Psoas muscle (tissue), 8 donors: Measurements from ENCODE around the gene MRPL1. TPM values are rescaled to one million over a fixed set of nuclear protein-coding genes. Genes with fewer than 3 reads are reported as not detected.

Experiments used
- ATAC-seq, 4 donors: fragments of 200-7000 bp; cut with Tn5 transposase; one replicate each; pipeline ENCODE4 v1.9.1; 2020; ENCODE audit warnings: moderate library complexity in 3 of 4, mild to moderate bottlenecking in 2 of 4
- DNase-seq, 2 donors: peaks; one replicate each; pipeline ENCODE4 v3.0.0-alpha.2; 2020
- H3K27ac ChIP-seq: fragments of 200-600 bp; one replicate; pipeline ENCODE4 v1.8.0; 2022
- H3K27me3 ChIP-seq, 3 donors: fragments of 200-600 bp in 1 of 3; one replicate each; pipeline versions ENCODE4 v1.6.1 to v1.8.0; 2013 to 2022; ENCODE audit warnings: low read length in 2 of 3, mild to moderate bottlenecking in 2 of 3, moderate library complexity in 1 of 3; ENCODE audit not compliant: insufficient read depth in 3 of 3
- H3K36me3 ChIP-seq, 2 donors: fragments of 200-600 bp in 1 of 2; one replicate each; pipeline versions ENCODE4 v1.6.1 to v1.8.0; 2013 to 2022; ENCODE audit warnings: low read depth in 1 of 2, mild to moderate bottlenecking in 1 of 2, moderate library complexity in 1 of 2; ENCODE audit not compliant: insufficient read depth in 1 of 2
- H3K4me1 ChIP-seq: fragments of 200-600 bp; one replicate; pipeline ENCODE4 v1.8.0; 2022
- H3K4me3 ChIP-seq: fragments of 200-600 bp; one replicate; pipeline ENCODE4 v1.8.0; 2022; ENCODE audit warnings: mild to moderate bottlenecking
- H3K9me3 ChIP-seq: fragments of 200-600 bp; one replicate; pipeline ENCODE4 v1.8.0; 2022
- WGBS, 3 donors: extraction: QIAGEN DNeasy Blood & Tissue Kit; methylation state at CpG; one replicate each; pipeline versions ENCODE4 v1.1.6 to v1.1.7; 2013; 5-methylcytosine and 5-hydroxymethylcytosine counted together
- intact Hi-C, 2 donors: fragments of 100-400 bp; cut with DNase I; formaldehyde crosslinking; loops; one replicate each; pipeline versions ENCODE4 v1.11.0 to v1.14.2; 2022
- polyA plus RNA-seq, 3 donors: library from polyadenylated mRNA; stranded (reverse); fragments of 200-250 nt; gene quantifications; one replicate each; pipeline ENCODE4 v1.2.3, GENCODE V29; 2013
- total RNA-seq, 4 donors: library from RNA; stranded (reverse); fragmentation: NEBNext Ultra II Directional in 2 of 4; extraction: Animal tissue kit (Norgen Biotek cat#: 25700) in 2 of 4; gene quantifications; one replicate each; pipeline versions ENCODE4 v1.2.1 to v1.2.4, GENCODE V29; 2021 to 2023
- TF ChIP-seq, protein P1 (sequence below): fragments of 200-600 bp; IDR thresholded peaks from one replicate; pipeline ENCODE4 v1.8.0; 2022; ENCODE audit warnings: antibody characterized with exemption
- donor health status: healthy with polysubstance abuse.
- donor health status: DM: no; HTN: no; CAD: no; lungs with moderate emphysema.
- donor health status: Bipolar disorder and iron deficiency.
- donor health status: healthy.
- donor health status: DM: yes; HTN: yes; CAD: no.
- donor health status: DM: no; HTN: no; CAD: no.
- donor health status: DM: no; HTN: no; CAD: no.
- donor health status: DM: yes; HTN: yes; CAD: no.

MRPL1 gene
- total and polyA plus RNA-seq, 7 donors, result 28.1 to 64.6 (median 38.3) TPM

DNA sequence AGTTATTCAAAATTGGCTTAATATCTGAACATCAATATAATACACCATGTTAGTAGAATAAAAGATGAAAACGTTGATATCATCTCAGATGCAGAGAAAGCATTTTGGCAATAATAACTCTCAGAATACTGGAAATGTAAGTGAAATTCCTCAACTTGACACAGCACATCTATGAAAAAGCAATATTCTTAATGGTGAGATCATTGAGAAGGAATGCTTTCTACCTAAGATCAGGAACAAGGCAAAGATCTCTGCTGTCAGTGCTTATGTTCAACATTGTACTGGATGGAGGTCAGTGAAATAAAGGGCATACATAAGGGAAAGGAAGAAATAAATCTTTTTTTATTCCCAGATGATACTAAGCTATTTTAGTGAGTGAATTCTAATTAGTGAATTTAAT, 40.6 kb downstream of the MRPL1 start:
- Histone ChIP-seq H3K4me1 (no peaks in the 10 kb centered on the region), H3K27ac (no peak overlapping the region), H3K4me3 (no peak overlapping the region), H3K36me3 (peaks cover 0 to 27% of the 10 kb centered on the region in 2 donors), H3K27me3 (no peaks in the 10 kb centered on the region), H3K9me3 (no peaks in the 10 kb centered on the region)
- ATAC-seq, result no peak
- DNase-seq, result no peak
- intact Hi-C loops, result no loop called here
- TF ChIP-seq, protein P1, sequence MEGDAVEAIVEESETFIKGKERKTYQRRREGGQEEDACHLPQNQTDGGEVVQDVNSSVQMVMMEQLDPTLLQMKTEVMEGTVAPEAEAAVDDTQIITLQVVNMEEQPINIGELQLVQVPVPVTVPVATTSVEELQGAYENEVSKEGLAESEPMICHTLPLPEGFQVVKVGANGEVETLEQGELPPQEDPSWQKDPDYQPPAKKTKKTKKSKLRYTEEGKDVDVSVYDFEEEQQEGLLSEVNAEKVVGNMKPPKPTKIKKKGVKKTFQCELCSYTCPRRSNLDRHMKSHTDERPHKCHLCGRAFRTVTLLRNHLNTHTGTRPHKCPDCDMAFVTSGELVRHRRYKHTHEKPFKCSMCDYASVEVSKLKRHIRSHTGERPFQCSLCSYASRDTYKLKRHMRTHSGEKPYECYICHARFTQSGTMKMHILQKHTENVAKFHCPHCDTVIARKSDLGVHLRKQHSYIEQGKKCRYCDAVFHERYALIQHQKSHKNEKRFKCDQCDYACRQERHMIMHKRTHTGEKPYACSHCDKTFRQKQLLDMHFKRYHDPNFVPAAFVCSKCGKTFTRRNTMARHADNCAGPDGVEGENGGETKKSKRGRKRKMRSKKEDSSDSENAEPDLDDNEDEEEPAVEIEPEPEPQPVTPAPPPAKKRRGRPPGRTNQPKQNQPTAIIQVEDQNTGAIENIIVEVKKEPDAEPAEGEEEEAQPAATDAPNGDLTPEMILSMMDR, result no peak
- WGBS, 3 donors, result 78 to 98% (median 79%) methylated on average over 1 of the region's 1 CpG

DNA sequence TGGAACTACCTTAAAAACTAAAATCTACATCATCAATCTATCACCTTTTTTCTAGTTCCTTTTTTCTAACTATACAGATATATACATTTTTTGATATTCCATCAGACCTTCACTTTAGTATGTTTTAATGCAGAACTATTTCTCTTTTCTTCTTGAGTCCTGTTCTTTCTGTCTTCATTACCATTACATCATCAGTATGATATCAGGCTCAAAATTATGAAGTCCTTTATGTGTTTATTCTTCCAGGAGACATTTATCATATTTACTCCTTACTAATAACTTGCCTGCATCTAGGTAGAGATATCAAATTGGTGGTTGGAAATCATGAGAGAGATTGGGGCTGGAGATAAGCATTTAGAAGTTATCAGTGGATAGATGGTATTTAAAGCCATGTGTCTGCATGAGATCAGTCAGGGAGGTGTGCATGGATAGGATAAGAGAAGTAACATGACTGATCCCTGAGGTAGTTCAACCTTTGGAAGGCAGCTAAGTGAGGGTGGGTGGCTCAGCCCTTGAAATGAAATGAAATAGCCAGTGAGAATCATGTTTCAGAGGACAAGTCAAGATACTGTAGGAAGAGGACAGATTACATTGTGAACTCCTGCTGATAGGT, 43.1 kb downstream of the MRPL1 start:
- H3K36me3 ChIP-seq, result peaks cover 0 to 49% of the 10 kb centered on the region in 2 donors
- no peak overlapping the region for H3K27ac ChIP-seq
- no peaks in the 10 kb centered on the region for H3K9me3 ChIP-seq
- H3K4me1 ChIP-seq, result no peaks in the 10 kb centered on the region
- intact Hi-C loops, result no loop called here
- no peak for DNase-seq
- TF ChIP-seq, protein P1, result no peak
- H3K4me3 ChIP-seq, result no peak overlapping the region
- no peaks in the 10 kb centered on the region for H3K27me3 ChIP-seq
- ATAC-seq, result no peak

DNA sequence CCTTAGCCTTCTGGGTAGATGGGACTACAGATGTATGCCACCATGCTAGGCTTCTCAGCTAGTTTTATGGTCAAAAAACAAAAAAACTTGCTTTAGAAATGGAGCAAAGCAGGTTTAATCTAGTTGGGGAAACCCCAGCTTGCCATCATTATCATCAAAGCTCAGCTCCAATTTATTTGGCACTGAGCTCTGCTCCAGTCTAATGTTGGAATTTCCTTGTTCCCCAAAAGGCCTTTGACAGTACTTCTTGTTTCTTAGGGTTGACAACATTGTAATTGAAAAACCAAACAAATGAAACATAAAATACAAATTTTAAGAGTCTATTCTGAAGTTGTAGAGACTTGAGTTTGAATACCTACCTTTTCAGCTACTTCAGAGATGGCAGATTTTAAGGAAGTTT, 48.0 kb downstream of the MRPL1 start:
- DNase-seq (no peak), ATAC-seq (no peak)
- TF ChIP-seq, protein P1, result no peak
- H3K27ac ChIP-seq, result no peak overlapping the region
- H3K36me3 ChIP-seq, result peaks cover 0 to 40% of the 10 kb centered on the region in 2 donors
- intact Hi-C loops, result no loop called here
- H3K4me3 ChIP-seq, result no peak overlapping the region
- H3K4me1 ChIP-seq, result no peaks in the 10 kb centered on the region
- no peaks in the 10 kb centered on the region for H3K9me3 ChIP-seq
- no peaks in the 10 kb centered on the region for H3K27me3 ChIP-seq

DNA sequence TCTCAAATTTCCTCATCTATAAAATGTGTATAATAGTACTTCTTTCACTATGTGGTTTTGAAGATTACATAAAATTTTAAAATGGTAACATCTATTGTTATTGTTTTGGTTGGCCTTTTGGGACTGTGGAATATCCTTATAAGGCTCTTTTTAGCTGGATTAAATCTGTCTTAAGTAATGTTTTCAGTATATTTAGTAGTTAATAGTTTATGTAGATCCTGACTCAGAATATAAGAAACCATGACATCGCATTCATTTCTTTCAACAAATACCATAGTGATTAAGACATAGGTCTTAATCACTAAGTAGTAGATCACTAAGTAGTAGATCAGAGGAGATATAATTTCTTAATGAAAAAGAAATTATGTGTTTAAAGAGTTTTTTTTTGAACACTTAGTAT, 48.5 kb downstream of the MRPL1 start:
- Histone ChIP-seq H3K4me3 (no peak overlapping the region), H3K36me3 (peaks cover 0 to 40% of the 10 kb centered on the region in 2 donors), H3K27me3 (no peaks in the 10 kb centered on the region), H3K4me1 (no peaks in the 10 kb centered on the region), H3K9me3 (no peaks in the 10 kb centered on the region), H3K27ac (no peak overlapping the region)
- DNase-seq (no peak), ATAC-seq (no peak)
- intact Hi-C loops, result no loop called here
- TF ChIP-seq, protein P1, result no peak
- WGBS, 3 donors, result 100% methylated on average over 1 of the region's 1 CpG

DNA sequence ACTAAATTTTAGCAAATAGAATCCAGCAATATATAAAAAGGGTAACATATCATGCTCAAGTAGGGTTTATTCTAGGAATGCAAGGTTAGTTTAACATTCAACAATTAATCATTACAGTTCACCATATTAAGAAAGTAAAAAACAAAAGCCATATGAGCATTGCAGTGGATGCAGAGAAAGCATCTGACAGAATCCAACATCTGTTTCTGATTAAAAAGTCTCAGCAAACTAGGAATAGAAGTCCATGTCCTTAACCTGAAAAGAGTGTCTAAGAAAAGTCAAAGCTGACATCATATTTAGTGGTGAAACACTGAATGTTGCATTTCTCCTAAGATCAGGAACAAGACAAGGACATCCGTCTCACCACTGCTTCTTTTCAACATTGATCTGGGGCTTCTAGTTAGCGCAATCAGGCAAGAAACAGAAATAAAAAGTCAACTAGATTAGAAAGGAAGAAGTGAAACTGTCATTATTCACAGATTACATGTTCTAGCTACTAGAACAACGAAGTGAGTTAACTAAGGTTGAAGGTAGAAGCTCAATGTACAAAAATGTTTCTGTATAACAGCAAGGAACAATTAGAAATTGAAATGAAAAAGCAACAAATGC, 49.3 kb downstream of the MRPL1 start:
- WGBS, 3 donors, result 90 to 95% (median 94%) methylated on average over 3 of the region's 3 CpGs
- Histone ChIP-seq H3K9me3 (no peaks in the 10 kb centered on the region), H3K27me3 (no peaks in the 10 kb centered on the region), H3K4me1 (no peaks in the 10 kb centered on the region), H3K27ac (no peak overlapping the region), H3K4me3 (no peak overlapping the region), H3K36me3 (peaks cover 0 to 37% of the 10 kb centered on the region in 2 donors)
- DNase-seq (no peak), ATAC-seq (no peak)
- intact Hi-C loops, result no loop called here
- TF ChIP-seq, protein P1, result no peak
